GOT3 (cell line): ENCODE results near the gene RTF2.
"Not testable (repeated sequence)": the region's sequence is repeated elsewhere in the genome, so short reads cannot be mapped to it uniquely, and the experiment has no call there.

Experiments
- DNase-seq: peaks from one replicate; lab custom pipeline; 2025; ENCODE audit warnings: mixed read lengths; lab: John Stamatoyannopoulos, UW

The RTF2 gene

GRCh38 chr20:56488566-56488965 is 20.1 kb downstream of the RTF2 start:
- no peak for DNase-seq

GRCh38 chr20:56501116-56501515 is 32.7 kb downstream of the RTF2 start:
- DNase-seq, result no peak

- no peak for DNase-seq
These were observed 35.5 kb downstream of the RTF2 start for GRCh38 chr20:56503916-56504315.

GRCh38 chr20:56504373-56505005 is 36.1 kb downstream of the RTF2 start:
- no peak for DNase-seq

- DNase-seq, result no peak
These were observed 37.7 kb downstream of the RTF2 start for GRCh38 chr20:56506103-56506502.

- no peak for DNase-seq
These were observed 43.5 kb downstream of the RTF2 start for GRCh38 chr20:56511926-56512325.

- DNase-seq, result no peak
These were observed 45.0 kb downstream of the RTF2 start for GRCh38 chr20:56513161-56514150.

- no peak for DNase-seq
These were observed 48.2 kb downstream of the RTF2 start for GRCh38 chr20:56516631-56517030.

- no peak for DNase-seq
These were observed 48.8 kb downstream of the RTF2 start for GRCh38 chr20:56517211-56517610.

GRCh38 chr20:56517641-56518040 is 49.2 kb downstream of the RTF2 start:
- no peak for DNase-seq

GRCh38 chr20:56518126-56518525 is 49.7 kb downstream of the RTF2 start:
- DNase-seq, result no peak

GRCh38 chr20:56518721-56519398 is 50.4 kb downstream of the RTF2 start:
- no peak for DNase-seq

GRCh38 chr20:56519551-56519950 is 51.1 kb downstream of the RTF2 start:
- no peak for DNase-seq

GRCh38 chr20:56520180-56520579 is 51.8 kb downstream of the RTF2 start:
- no peak for DNase-seq

- not testable (repeated sequence) for DNase-seq
These were observed 52.4 kb downstream of the RTF2 start for GRCh38 chr20:56520746-56521354.

GRCh38 chr20:56522311-56522710 is 53.9 kb downstream of the RTF2 start:
- no peak for DNase-seq

- DNase-seq, result not testable (repeated sequence)
These were observed 56.0 kb downstream of the RTF2 start, which contains the start of gene FAM209A for GRCh38 chr20:56524444-56524843. FAM209A (plus strand) TSS chr20:56524744; CDS start chr20:56524809, 65 bp downstream.

- no peak for DNase-seq
These were observed 59.1 kb downstream of the RTF2 start for GRCh38 chr20:56527521-56527920.

GRCh38 chr20:56532946-56533345 is 64.5 kb downstream of the RTF2 start, which contains the start of gene FAM209B:
FAM209B (plus strand) TSS chr20:56533246; CDS start chr20:56533342, 96 bp downstream.
- DNase-seq, result not testable (repeated sequence)

GRCh38 chr20:56537997-56538396 is 69.6 kb downstream of the RTF2 start:
- DNase-seq, result no peak

GRCh38 chr20:56540415-56540814 is 72.0 kb downstream of the RTF2 start:
- DNase-seq, result no peak

- DNase-seq, result no peak
These were observed 74.1 kb downstream of the RTF2 start for GRCh38 chr20:56542489-56543030.
